GM23248 (cell line): ENCODE results near the gene OR9Q1.
"Not testable (repeated sequence)": the region's sequence is repeated elsewhere in the genome, so short reads cannot be mapped to it uniquely, and the experiment has no call there.

Source experiments
- EZH2 ChIP-seq: fragments of 200-600 bp; sonication (generic); IDR thresholded peaks from 2 replicates; pipeline ENCODE4 v1.6.1; 2018; ENCODE audit warnings: antibody characterized with exemption, mild to moderate bottlenecking; ENCODE audit not compliant: insufficient read depth, poor library complexity, severe bottlenecking
- EZH2phosphoT487 ChIP-seq: fragments of 200-600 bp; sonication (generic); IDR thresholded peaks from 2 replicates; pipeline ENCODE4 v1.6.1; 2018; ENCODE audit warnings: antibody characterized with exemption, moderate library complexity, mild to moderate bottlenecking, low read depth; ENCODE audit not compliant: insufficient read depth

- TF ChIP-seq EZH2phosphoT487, EZH2: not testable (repeated sequence)
Observed at GRCh38 chr11:58212420-58212819, 188.7 kb downstream of the OR9Q1 start, which contains the start of gene OR1S1.
